Omental fat pad (tissue), 4 donors: ENCODE data around the gene CCDC106. TPM values are rescaled to one million over a fixed set of nuclear protein-coding genes. Genes with fewer than 3 reads are reported as not detected.

Experiments
- ATAC-seq: fragments of 150-250 bp; one replicate; pipeline ENCODE4 v1.9.1; 2016; ENCODE audit warnings: mild to moderate bottlenecking, moderate library complexity; ENCODE audit not compliant: low FRiP score
- DNase-seq: peaks from one replicate; pipeline ENCODE4 v3.0.0-alpha.2; 2019; ENCODE audit warnings: low spot score
- total RNA-seq, 4 donors: library from RNA; depleted of rRNA; stranded (reverse); fragments of >200 nt; gene quantifications; one replicate each; pipeline ENCODE4 v1.1.0, GENCODE V29; 2016
- TF ChIP-seq, protein P1 (sequence below), 3 donors: fragments of 450-650 bp; IDR thresholded peaks; one replicate each; pipeline ENCODE4 v1.5.1; 2016 to 2017; ENCODE audit warnings: antibody characterized with exemption in 3 of 3, mild to moderate bottlenecking in 3 of 3, moderate library complexity in 2 of 3

CCDC106 gene
- total RNA-seq, 4 donors from 2014 or later, result 9.8 to 15.2 (median 11.0) TPM

- TF ChIP-seq, protein P1, sequence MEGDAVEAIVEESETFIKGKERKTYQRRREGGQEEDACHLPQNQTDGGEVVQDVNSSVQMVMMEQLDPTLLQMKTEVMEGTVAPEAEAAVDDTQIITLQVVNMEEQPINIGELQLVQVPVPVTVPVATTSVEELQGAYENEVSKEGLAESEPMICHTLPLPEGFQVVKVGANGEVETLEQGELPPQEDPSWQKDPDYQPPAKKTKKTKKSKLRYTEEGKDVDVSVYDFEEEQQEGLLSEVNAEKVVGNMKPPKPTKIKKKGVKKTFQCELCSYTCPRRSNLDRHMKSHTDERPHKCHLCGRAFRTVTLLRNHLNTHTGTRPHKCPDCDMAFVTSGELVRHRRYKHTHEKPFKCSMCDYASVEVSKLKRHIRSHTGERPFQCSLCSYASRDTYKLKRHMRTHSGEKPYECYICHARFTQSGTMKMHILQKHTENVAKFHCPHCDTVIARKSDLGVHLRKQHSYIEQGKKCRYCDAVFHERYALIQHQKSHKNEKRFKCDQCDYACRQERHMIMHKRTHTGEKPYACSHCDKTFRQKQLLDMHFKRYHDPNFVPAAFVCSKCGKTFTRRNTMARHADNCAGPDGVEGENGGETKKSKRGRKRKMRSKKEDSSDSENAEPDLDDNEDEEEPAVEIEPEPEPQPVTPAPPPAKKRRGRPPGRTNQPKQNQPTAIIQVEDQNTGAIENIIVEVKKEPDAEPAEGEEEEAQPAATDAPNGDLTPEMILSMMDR (IDR thresholded peaks at IDR 0.05), result no peak
- DNase-seq, result no peak
- no peak for ATAC-seq
Measured at GRCh38 chr19:55620410-55621204, 27.4 kb upstream of the CCDC106 start.

GRCh38 chr19:55621205-55621672 is 26.8 kb upstream of the CCDC106 start:
- DNase-seq (no peak), ATAC-seq (no peak)
- TF ChIP-seq, protein P1 (IDR thresholded peaks at IDR 0.05), result no peak

GRCh38 chr19:55621673-55622231 is 26.3 kb upstream of the CCDC106 start:
- DNase-seq (no peak), ATAC-seq (no peak)
- TF ChIP-seq, protein P1 (IDR thresholded peaks at IDR 0.05), result no peak

GRCh38 chr19:55622242-55622969 is 25.6 kb upstream of the CCDC106 start:
- TF ChIP-seq, protein P1 (IDR thresholded peaks at IDR 0.05), result no peak
- DNase-seq (no peak), ATAC-seq (no peak)

GRCh38 chr19:55623130-55623529 is 24.9 kb upstream of the CCDC106 start:
- TF ChIP-seq, protein P1 (IDR thresholded peaks at IDR 0.05), result no peak
- ATAC-seq (no peak), DNase-seq (no peak)

DNA sequence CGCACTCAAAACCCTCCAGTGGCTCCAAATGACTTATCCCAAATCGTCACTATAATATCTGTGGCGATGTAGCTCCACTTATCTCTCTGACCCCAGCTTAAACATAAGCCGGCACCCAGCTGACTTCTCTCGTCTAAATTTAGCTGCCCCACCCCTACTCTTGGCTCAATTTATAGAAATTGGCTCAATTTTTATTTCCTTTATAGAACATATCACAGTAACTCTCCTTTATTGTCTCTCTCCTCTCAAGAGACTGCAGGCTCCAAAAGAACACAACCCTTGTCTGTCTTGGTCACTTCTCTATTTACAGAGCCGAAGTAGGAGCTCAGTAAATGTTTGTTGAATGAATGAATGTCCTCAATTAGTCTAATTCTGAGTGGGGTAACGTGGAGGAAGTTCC is 24.5 kb upstream of the CCDC106 start:
- DNase-seq (no peak), ATAC-seq (no peak)
- TF ChIP-seq, protein P1 (IDR thresholded peaks at IDR 0.05), result no peak
